Endothelial cell (in vitro differentiated cells): ENCODE results near the gene STAT4. TPM values are rescaled to one million over a fixed set of nuclear protein-coding genes. Genes with fewer than 3 reads are reported as not detected.
A peak's percentile ranks its signal among the peaks of the same experiment; 100 is the strongest.

Experiments
- DNase-seq: peaks from one replicate; pipeline ENCODE4 v3.0.0; 2021; ENCODE audit warnings: low spot score
- H3K27ac Mint-ChIP-seq: one replicate; pipeline ENCODE4 v1.8.0; 2021; ENCODE audit warnings: mixed read lengths, inconsistent platforms; ENCODE audit not compliant: unreplicated experiment
- H3K27me3 Mint-ChIP-seq: one replicate; pipeline ENCODE4 v1.8.0; 2021; ENCODE audit warnings: mild to moderate bottlenecking, moderate library complexity, mixed read lengths, inconsistent platforms; ENCODE audit not compliant: unreplicated experiment
- H3K36me3 Mint-ChIP-seq: one replicate; pipeline ENCODE4 v1.8.0; 2021; ENCODE audit warnings: mild to moderate bottlenecking, low read depth, mixed read lengths, inconsistent platforms; ENCODE audit not compliant: unreplicated experiment
- H3K4me1 Mint-ChIP-seq: one replicate; pipeline ENCODE4 v1.8.0; 2021; ENCODE audit warnings: mild to moderate bottlenecking, mixed read lengths, inconsistent platforms; ENCODE audit not compliant: unreplicated experiment
- H3K4me3 Mint-ChIP-seq: one replicate; pipeline ENCODE4 v1.8.0; 2021; ENCODE audit warnings: mild to moderate bottlenecking, mixed read lengths, inconsistent platforms; ENCODE audit not compliant: unreplicated experiment
- H3K9me3 Mint-ChIP-seq: one replicate; pipeline ENCODE4 v1.8.0; 2021; ENCODE audit warnings: mixed read lengths, inconsistent platforms; ENCODE audit not compliant: unreplicated experiment
- CTCF ChIP-seq: fragments of 200-600 bp; sonication (generic); IDR thresholded peaks from one replicate; pipeline ENCODE4 v1.5.0; 2021; ENCODE audit warnings: antibody characterized with exemption; ENCODE audit not compliant: unreplicated experiment
- total RNA-seq: library from RNA; stranded (reverse); fragmentation: NEBNext Ultra II Directional; extraction: Animal tissue kit (Norgen Biotek cat#: 25700); gene quantifications from one replicate; pipeline ENCODE4 v1.2.1, GENCODE V29; 2021; ENCODE audit not compliant: unreplicated experiment

STAT4 gene
- total RNA-seq, 1 donor from 2014 or later: 1.1 TPM

GRCh38 chr2:191023235-191023679, 127.5 kb downstream of the STAT4 start:
- TF ChIP-seq CTCF: no peak
- Mint-ChIP-seq H3K27me3 (peaks cover 2% of the 10 kb centered on the region), H3K9me3 (no peaks in the 10 kb centered on the region), H3K27ac (no peak overlapping the region), H3K4me1 (no peaks in the 10 kb centered on the region), H3K36me3 (no peaks in the 10 kb centered on the region), H3K4me3 (no peak overlapping the region)
- DNase-seq: no peak

GRCh38 chr2:191020742-191021381, 129.9 kb downstream of the STAT4 start:
- TF ChIP-seq CTCF: no peak
- Mint-ChIP-seq H3K36me3 (no peaks in the 10 kb centered on the region), H3K4me1 (no peaks in the 10 kb centered on the region), H3K27ac (no peak overlapping the region), H3K9me3 (no peaks in the 10 kb centered on the region), H3K4me3 (no peak overlapping the region), H3K27me3 (peaks cover 2% of the 10 kb centered on the region)
- DNase-seq: no peak

- TF ChIP-seq CTCF: no peak
- no peaks in the 10 kb centered on the region for H3K36me3 Mint-ChIP-seq
- no peaks in the 10 kb centered on the region for H3K9me3 Mint-ChIP-seq
- H3K27me3 Mint-ChIP-seq: peaks cover 2% of the 10 kb centered on the region
- DNase-seq: peak; percentile 97
- peak overlapping the region; percentile 77 for H3K4me3 Mint-ChIP-seq
- H3K4me1 Mint-ChIP-seq: no peaks in the 10 kb centered on the region
- no peak overlapping the region for H3K27ac Mint-ChIP-seq
These were observed 130.5 kb downstream of the STAT4 start for GRCh38 chr2:191020221-191020741.

GRCh38 chr2:191019376-191019775, 131.4 kb downstream of the STAT4 start:
- H3K9me3 Mint-ChIP-seq: no peaks in the 10 kb centered on the region
- H3K4me1 Mint-ChIP-seq: no peaks in the 10 kb centered on the region
- H3K36me3 Mint-ChIP-seq: no peaks in the 10 kb centered on the region
- H3K27me3 Mint-ChIP-seq: peaks cover 2% of the 10 kb centered on the region
- no peak for TF ChIP-seq CTCF
- no peak for DNase-seq
- H3K4me3 Mint-ChIP-seq: no peak overlapping the region
- H3K27ac Mint-ChIP-seq: no peak overlapping the region

- H3K4me1 Mint-ChIP-seq: no peaks in the 10 kb centered on the region
- H3K36me3 Mint-ChIP-seq: no peaks in the 10 kb centered on the region
- no peak for TF ChIP-seq CTCF
- H3K27me3 Mint-ChIP-seq: peaks cover 2% of the 10 kb centered on the region
- H3K4me3 Mint-ChIP-seq: no peak overlapping the region
- DNase-seq: no peak
- H3K27ac Mint-ChIP-seq: no peak overlapping the region
- H3K9me3 Mint-ChIP-seq: no peaks in the 10 kb centered on the region
These were observed 132.1 kb downstream of the STAT4 start for GRCh38 chr2:191018643-191019119.
